ENCODE measurements around the gene ACADVL.

DNA sequence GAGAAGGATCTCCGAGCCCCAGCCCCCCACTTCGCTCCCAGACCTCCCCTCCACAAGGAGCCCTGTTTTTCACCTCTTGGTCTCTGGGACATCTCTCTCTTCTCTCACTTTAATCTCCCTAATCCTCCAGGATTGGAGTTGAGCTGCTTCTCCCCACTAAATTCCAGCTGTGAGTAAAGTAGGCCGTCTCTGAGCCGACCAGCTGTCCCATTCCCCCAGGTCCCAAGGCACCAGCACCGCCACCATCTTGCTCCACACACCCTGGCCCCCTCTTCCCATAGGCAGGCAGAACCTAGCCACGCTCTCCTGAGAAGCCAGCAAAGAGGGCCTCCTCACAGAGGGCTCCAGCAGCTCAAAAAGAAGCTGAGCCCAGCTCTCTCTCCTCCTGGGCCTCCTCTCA, 980 bp upstream of the ACADVL start:
- TF ChIP-seq CTCF (IDR thresholded peaks at IDR 0.05; ENCODE audit: insufficient read depth, low read depth, low read length), result no peak
- TF ChIP-seq EZH2 (IDR thresholded peaks at IDR 0.05; ENCODE audit: insufficient read depth, low read length), result no peak

All from astrocyte (in vitro differentiated cells and primary cell).